Measurements from ENCODE around the gene VAPA. TPM values are rescaled to one million over a fixed set of nuclear protein-coding genes. Genes with fewer than 3 reads are reported as not detected.
A peak's percentile ranks its signal among the peaks of the same experiment; 100 is the strongest.
"Not testable (repeated sequence)": the region's sequence is repeated elsewhere in the genome, so short reads cannot be mapped to it uniquely, and the experiment has no call there.

Gene VAPA
- polyA plus RNA-seq, 3 donors, result 209 to 265 (median 238) TPM

DNA sequence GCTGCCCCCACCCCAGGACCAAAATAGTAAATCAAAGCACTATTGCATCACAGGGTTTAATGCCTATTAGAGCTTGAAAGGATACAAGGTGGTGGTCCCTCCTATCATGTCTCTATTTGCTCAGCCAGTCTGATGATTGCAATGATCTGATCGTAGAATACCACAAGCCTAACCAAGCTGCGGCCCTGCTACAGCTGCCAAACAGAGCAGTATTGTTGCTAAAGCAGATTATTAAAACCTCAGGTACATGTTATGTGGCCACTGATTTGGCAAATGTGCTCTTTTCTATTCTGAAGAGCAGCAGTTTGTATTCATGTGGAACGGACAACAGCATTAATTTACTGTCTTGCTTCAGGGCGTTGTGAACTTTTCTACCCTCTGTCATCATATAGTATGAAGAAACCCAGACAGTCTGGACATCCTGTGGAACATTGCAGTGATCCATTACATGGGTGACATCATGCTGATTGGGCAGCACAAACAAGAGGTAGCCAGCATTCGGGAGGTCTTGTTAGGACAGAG lies 8.4 kb upstream of the VAPA start:
- peak in 5 of 11 donors; percentile 22 to 50 (median 28) for DNase-seq (ENCODE audit: extremely low read depth in 1 of 11, low read depth in 9 of 11, low spot score in 4 of 11)

DNA sequence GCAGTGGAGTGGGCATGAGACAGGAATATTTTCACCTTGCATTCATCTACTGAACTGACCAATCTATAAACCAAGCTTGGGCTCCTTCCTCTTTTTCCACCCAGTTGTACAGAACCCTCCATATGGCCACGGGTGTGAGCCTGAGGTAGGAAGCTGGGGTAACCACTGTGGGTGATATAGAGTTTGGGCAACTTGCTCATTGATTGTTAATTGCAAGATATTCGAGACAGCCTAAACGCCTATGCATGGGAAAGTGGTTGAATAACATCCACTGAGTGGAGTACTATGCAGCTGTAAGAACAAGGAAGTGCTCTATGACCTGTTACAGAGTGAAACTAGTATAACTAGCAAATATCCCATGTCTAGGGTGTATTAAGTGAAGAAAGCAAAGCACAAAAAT lies 7.3 kb upstream of the VAPA start:
- DNase-seq (ENCODE audit: extremely low read depth in 1 of 11, low read depth in 9 of 11, low spot score in 4 of 11), result no peak

DNA sequence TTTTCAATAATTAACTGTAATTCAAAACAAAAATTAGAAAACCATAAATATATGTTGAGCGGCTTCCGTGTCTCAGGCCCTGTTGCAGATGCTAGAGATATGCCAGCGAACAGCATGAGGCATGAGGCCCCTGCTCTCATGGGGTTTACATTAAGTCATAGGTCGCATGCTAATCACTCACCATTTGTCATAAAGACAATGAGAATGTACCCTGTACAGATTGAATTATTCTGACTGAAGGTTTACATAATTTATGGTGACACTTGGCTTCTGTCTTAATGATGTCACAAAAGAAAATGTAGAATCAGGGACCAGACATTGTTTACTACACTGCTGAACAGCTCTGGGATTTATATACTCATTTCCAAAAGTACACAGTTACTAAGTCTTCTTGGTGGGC lies 5.9 kb upstream of the VAPA start:
- DNase-seq (ENCODE audit: extremely low read depth in 1 of 11, low read depth in 9 of 11, low spot score in 4 of 11), result no peak

DNA sequence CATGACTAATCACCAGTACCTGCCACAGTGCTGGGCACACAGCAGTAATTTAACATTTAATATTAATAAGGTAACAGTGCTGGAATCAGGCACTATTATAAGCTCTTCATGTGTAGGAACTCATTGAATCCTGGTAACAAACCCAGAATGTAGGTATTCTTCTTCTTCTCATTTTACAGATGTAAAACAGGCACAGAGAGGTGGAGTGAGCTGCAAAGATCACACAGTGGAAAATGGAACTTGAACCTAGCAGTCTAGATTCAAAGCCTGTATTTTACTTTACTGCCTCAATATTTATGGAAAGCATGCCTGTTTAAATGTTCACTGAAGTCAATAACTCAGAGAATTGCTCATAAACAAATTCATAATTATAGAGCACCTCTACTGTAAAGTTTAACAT lies 3.7 kb upstream of the VAPA start:
- no peak for DNase-seq (ENCODE audit: extremely low read depth in 1 of 11, low read depth in 9 of 11, low spot score in 4 of 11)

DNA sequence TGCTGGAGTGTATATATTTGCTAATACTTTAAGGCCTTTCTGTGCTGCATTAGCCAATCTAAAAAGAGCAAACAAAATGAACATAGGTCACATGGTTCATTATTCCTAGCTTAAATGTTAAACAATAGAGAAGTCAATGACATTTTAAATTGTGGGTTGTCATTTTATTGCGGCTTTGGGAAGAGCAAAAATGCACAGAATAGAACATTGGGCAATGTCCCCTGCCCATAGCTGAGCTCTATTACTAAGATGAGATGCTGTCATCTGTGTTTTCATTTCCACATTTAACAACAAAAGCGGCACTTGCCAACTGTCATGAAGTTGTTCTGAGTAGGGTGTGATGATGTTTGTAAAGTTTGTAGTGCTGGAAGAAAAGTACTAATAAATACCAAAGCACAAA lies 3.2 kb upstream of the VAPA start:
- DNase-seq (ENCODE audit: extremely low read depth in 1 of 11, low read depth in 9 of 11, low spot score in 4 of 11), result no peak

DNA sequence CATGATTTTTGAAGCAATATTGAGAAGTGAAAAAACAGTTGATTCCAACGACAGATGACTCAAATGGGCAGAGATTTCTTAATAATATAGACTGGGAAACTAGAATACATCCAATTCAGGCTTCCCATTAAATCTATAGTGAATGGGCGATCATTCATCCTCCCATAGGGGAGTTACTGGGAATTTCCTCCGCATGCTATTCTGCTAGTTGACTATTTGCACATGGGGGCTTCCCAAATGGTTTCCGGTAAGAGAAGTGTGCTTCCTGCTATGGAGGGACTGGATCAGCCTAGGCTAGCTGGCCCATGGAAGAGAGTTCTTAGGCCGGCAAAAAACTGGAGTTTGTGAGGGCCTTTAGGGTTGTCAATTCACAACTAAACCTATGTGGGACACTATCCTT lies 2.6 kb upstream of the VAPA start:
- no peak for DNase-seq (ENCODE audit: extremely low read depth in 1 of 11, low read depth in 9 of 11, low spot score in 4 of 11)

DNA sequence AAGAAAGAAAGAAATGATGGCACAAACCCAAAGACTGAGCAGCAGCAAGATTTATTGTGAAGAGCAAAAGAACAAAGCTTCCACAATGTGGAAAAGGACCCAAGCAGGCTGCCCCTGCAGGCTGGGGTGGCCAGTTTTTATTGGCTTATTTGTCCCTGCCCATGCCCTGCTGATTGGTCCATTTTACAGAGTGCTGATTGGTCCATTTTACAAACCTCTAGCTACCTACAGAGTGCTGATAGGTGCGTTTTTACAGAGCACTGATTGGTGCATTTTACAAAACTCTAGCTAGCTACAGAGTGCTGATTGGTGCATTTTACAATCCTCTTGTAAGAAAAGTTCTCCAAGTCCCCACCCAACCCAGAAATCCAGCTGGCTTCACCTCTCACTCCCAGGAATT lies 1.5 kb upstream of the VAPA start:
- DNase-seq (ENCODE audit: extremely low read depth in 1 of 11, low read depth in 9 of 11, low spot score in 4 of 11), result not testable (repeated sequence)

DNA sequence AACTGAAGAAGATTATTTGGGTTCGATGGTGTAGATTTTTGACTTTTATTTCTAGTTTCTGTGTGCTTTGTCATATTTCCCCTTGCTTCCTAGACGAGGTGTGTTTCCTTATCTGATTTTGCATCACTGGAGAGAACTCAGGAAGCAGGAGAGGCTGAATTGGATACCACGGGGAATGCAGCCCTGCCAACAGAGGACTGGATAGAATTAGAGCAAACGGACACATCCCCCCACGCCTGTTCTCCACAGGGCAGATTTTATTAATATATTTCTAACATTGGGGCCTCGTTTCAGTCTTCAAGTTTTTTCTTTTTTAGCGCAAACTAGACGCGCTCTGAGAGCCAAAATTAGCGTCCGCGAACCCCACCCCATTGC lies 678 bp upstream of the VAPA start:
- DNase-seq (ENCODE audit: extremely low read depth in 1 of 11, low read depth in 9 of 11, low spot score in 4 of 11), result no peak

DNA sequence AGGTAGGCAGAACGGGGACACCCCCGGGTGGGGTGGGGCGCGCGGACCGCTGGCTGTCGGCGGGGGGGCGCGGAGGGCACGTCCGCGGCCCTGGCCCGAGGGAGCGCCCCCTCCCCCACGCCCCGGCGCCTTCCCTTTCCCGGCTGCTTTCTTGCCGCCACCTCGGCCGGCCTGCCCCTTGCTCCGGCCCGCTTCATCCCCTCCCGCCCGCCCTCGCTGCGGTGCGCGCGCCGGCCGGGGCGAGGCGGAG lies 443 bp downstream of the VAPA start:
- no peak for DNase-seq (ENCODE audit: extremely low read depth in 1 of 11, low read depth in 9 of 11, low spot score in 4 of 11)

DNA sequence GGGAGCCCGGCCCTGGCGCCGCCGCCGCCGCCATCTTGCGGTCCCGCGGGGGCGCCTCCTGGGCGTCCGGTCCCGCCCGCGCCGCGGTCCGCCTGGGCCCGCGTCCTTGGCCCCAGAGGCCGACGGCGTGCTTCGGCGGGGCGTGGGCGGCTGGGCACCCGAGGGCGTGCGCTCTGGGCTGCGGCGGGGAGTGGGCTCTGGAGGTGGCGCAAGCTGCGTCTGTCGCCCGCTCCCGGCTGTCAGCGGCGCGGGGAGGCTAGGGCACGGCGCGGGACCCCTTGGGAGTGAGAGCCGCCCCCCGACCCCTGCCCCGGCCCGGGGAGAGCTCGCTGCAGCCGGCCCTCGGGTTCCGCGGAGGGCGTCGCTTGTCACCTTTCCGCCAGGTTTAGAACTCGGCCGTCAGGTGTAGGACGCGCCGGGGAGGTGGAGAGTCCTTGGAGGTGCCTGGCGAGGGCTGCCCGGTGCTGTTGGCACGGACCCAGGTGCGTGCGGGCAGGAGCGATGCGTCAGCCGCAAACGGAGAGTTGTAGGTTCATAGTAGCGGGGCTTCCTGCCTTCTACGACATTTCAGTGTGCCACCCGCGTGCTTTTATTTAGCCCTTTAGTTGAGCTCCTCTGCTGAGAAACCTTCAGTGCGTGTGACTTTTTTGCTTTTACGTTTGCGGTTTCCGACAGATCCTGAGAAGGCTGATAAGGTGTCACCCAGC lies 921 bp downstream of the VAPA start:
- peak in 5 of 11 donors; percentile 29 to 46 (median 35) for DNase-seq (ENCODE audit: extremely low read depth in 1 of 11, low read depth in 9 of 11, low spot score in 4 of 11)

DNA sequence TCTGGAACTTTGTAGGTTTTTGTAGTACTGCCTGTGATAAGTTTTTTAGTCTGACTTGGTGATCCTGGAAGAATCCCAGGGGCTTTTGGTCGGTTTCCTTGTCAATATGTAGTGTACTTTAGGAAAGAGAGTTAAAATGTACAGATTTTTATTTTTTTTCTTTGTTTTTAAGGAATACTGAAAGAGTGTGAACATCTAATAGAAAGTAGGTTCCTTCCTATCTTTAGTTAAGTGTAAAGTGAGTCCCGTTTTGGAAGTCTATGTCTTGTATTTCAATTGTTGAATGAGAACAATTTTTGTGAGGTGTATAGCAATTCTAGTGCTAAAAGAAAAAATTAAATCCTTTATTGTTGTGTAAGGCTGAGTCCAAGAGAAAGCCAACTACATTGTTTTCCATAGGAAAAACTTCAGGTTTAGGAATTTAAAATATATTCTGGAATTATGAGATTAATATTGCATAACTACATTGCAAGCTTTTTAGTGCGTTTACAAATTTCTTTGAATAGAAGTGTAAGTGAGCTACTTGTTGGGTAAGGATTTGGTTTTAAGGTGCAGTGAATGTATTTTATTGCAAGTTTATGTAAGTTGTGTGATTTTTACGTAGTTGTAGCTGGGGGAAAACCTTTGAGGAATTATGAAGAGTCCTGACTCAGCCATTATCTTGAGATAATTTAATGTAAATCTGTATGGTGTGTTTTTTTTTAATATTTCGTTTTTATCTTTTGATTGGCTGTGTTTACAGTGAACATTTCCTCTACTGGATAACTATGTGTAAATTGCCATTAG lies 1.7 kb downstream of the VAPA start:
- DNase-seq (ENCODE audit: extremely low read depth in 1 of 11, low read depth in 9 of 11, low spot score in 4 of 11), result no peak

DNA sequence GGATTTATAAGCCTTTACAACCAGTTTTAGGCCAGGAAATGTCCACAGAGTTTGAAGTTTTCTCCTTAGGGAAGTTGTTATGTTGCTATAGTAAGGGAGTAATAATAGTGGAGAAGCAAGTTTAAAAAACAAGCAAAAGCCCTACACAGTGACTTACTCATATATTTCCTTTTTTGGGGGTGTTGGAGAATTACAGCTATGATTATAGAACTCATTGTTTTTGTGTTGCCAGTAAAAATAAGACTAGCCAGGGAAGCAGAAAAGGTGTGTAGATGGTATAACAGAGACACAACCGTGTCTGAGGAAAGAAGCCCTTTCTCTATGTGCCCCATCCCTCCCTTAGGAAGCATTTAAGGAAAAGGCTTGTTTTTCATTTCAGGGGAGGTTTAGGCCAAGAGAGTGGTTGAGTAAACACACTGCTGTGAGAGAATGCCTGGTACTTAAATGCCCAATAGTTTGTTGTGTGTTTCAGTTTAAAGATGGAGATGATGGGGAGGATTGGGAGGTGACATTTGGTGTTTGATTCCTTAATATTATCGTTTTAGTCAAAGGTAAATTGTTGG lies 2.3 kb downstream of the VAPA start:
- no peak for DNase-seq (ENCODE audit: extremely low read depth in 1 of 11, low read depth in 9 of 11, low spot score in 4 of 11)

DNA sequence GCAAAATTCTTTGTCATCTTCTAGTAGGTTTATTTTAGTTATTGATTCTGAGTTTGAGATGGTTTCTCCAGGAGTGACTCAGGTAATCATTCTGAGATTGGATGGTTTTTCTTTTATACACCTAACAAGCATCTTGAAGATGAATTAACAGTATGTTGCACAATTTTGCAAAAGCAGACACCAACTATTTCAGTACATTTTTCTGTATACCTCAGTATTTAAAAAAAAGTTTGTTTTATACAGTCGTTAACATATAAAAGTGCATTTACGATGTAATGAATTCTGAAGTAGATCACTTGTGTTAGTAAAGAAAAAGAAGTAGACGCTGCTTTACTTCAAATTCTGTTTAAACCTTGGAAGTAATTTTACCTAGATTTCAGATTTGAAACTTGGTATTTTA lies 3.0 kb downstream of the VAPA start:
- DNase-seq (ENCODE audit: extremely low read depth in 1 of 11, low read depth in 9 of 11, low spot score in 4 of 11), result no peak

DNA sequence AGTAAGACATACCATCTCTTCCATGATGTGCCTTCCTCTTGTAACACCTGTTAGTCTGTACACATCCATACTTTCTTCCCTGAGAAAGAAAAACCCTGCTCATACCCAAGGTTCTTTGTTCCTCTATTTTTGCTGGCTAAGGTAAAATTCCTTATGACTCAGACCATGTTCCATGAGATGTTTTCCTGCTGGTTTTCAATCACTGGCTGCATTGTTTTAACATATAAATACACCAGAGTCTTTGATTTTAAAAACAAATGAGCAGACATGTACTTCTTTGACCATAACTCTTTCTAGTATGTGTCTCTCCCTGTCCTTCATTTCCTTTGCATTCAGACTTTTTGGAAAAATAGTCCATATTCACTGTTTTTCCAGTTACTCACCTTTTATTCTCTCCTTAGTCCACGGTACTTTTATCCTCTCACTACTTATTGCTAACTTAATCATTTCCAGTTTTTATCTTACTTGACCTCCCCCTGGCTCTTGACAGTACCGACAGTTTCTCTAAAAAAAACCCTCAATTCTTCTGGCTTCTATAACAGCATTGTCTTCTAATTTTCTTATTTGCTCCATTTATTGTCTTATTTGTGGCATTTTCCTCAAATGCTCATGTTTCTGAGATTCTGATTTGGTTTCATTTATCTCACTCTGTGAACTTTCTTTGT lies 4.3 kb downstream of the VAPA start:
- no peak for DNase-seq (ENCODE audit: extremely low read depth in 1 of 11, low read depth in 9 of 11, low spot score in 4 of 11)

DNA sequence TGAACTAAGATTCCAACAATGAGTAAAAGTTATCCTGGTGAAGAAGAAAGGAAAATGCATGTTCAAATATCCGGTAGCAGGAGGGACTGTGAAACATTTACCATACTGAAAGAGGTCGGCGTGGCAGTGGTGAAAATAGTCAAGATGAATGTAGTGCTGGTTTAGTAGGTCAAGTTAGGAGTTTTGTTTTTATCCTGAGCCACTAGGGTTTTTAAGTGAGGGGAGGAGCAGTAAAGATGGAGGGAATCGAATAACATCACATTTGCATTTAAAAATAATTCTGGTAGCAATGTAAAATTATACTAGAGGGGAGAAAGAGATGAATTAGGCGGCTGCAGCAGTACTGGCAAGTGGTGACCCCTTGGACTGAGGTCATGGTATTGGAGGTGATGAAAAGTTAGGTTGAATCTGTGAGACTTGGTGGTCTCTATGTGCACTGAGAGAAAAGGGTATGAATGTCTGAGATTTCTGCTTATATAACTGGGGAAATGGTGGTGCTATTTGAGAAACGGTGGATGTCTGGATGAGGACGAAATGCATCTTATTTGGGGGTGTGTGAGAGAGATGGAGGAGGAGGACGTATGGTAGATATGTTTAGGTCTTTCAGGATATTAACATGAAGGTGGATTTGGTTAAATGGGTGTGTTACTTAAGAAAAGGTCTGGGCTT lies 5.9 kb downstream of the VAPA start:
- DNase-seq (ENCODE audit: extremely low read depth in 1 of 11, low read depth in 9 of 11, low spot score in 4 of 11), result no peak

DNA sequence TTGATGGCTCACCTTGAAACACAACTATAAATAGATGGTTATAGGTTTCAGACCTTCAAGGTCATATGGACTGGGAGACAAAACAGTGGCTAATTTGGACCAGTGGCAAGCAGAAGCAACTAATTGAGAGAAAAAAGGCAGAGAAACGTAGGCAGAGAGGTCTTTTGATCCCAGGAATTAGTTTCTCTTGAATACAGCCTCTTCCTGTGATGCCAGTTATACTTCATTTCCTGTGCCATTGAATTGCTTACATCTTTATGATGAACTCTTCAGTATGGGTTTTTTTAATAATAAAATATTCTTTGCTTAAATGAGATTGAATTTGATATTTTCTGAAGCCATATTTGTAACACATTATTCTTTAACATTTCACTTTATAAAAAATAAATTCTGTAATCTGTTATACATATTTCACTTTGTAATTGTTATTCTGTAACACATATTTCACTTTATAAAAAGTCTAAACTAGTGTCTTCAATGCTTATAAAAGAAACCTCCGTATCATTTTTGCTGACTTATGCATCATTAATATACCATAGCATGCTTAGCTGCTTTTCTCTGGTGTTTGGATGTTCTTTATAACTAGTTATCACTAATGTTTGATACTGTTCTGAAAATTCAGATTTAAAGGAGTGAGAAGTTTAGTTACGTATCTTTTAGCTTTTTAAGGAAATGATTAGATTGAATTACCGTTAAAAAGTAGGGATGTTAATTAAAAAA lies 8.9 kb downstream of the VAPA start:
- no peak for DNase-seq (ENCODE audit: extremely low read depth in 1 of 11, low read depth in 9 of 11, low spot score in 4 of 11)

DNA sequence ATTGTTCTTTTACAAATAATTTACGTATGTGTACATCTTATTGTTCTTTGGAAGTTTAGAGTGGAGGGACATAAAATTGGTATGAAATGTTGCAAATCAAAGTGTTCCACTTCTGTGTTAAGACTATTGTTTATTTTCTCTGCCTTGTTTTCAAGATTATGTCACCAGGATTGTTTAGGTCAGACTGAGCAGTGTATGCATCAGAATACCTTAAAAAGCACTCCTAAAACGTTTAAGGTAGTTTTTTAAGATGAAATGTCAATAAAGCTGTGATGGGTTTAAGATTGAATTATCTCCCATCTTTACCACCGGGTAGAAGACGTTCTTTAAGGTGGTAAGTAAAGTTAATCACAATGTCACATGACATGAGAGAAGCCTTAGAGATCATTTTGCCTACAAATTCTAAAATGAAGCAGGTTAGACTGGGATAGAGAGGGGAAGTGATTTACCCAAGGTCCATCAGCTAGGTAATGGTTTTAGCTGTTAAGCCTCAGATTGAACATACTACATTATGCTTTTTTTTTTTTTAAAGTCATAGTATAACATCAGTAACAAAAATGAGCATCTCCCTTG lies 10.6 kb downstream of the VAPA start:
- no peak for DNase-seq (ENCODE audit: extremely low read depth in 1 of 11, low read depth in 9 of 11, low spot score in 4 of 11)

DNA sequence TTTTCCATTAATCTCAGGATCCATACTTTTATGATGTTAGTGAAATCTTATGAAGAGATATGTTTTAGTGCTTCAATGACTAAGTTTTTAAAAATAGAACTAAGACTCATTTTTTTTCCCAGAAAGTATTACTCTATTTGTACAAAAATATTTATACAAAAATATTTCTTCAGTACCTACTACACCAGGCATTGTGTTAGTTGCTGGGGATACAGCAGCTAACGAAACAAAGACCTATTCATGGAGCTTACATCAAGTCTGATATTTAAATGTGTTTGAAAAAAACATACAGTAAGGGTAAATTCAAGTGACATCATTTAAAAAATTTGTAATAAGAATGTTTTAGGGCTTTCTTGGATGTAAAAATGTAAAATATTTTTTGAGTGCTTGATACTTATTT lies 11.6 kb downstream of the VAPA start:
- no peak for DNase-seq (ENCODE audit: extremely low read depth in 1 of 11, low read depth in 9 of 11, low spot score in 4 of 11)

DNA sequence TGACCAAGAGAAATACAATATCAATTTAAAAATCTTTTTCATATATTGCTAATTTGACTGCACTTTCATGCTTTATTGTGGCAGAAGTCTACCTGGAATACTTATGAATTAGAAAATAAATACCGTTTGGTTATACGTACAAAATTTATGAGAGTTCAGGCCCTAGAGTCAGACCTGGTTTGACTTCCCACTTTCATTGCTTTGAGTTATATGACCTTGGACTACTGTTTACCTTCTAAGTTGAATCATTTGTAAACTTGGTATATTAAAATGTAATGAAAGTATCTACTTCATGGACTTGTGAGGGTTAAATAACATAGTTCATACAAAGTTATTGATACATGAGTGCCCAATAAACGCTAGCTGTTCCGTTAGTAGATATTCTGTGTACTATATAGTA lies 12.0 kb downstream of the VAPA start:
- DNase-seq (ENCODE audit: extremely low read depth in 1 of 11, low read depth in 9 of 11, low spot score in 4 of 11), result no peak
